Thyroid gland (tissue), 4 donors: ENCODE measurements around the gene KLRC2.

Experiments used
- POLR2A ChIP-seq, 2 donors: fragments of 450-650 bp; IDR thresholded peaks; one replicate each; pipeline ENCODE4 v1.6.1; 2017; ENCODE audit warnings: antibody characterized with exemption in 2 of 2, mild to moderate bottlenecking in 2 of 2, moderate library complexity in 1 of 2
- TF ChIP-seq, protein P1 (sequence below), 6 experiments: fragments of 200-600 bp in 3 of 6; fragments of 450-650 bp in 3 of 6; sonication (generic) in 3 of 6; IDR thresholded peaks; one replicate each; pipeline ENCODE4 v1.5.1; 2016 to 2019; ENCODE audit warnings: antibody characterized with exemption in 6 of 6, mild to moderate bottlenecking in 2 of 6, inconsistent platforms in 1 of 6, moderate library complexity in 1 of 6

GRCh38 chr12:10398168-10398567, 37.6 kb downstream of the KLRC2 start:
- TF ChIP-seq, protein P1, sequence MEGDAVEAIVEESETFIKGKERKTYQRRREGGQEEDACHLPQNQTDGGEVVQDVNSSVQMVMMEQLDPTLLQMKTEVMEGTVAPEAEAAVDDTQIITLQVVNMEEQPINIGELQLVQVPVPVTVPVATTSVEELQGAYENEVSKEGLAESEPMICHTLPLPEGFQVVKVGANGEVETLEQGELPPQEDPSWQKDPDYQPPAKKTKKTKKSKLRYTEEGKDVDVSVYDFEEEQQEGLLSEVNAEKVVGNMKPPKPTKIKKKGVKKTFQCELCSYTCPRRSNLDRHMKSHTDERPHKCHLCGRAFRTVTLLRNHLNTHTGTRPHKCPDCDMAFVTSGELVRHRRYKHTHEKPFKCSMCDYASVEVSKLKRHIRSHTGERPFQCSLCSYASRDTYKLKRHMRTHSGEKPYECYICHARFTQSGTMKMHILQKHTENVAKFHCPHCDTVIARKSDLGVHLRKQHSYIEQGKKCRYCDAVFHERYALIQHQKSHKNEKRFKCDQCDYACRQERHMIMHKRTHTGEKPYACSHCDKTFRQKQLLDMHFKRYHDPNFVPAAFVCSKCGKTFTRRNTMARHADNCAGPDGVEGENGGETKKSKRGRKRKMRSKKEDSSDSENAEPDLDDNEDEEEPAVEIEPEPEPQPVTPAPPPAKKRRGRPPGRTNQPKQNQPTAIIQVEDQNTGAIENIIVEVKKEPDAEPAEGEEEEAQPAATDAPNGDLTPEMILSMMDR (IDR thresholded peaks at IDR 0.05) = no peak
- TF ChIP-seq POLR2A (IDR thresholded peaks at IDR 0.05) = no peak
